H7 (cell line): ENCODE results near the gene RAB37. TPM values are rescaled to one million over a fixed set of nuclear protein-coding genes. Genes with fewer than 3 reads are reported as not detected.
A peak's percentile ranks its signal among the peaks of the same experiment; 100 is the strongest.

ENCODE experiments used
- DNase-seq: peaks from one replicate; pipeline ENCODE4 v3.0.0; 2012
- H3K27me3 ChIP-seq: 2 replicates; pipeline ENCODE4 v1.6.0; 2011; ENCODE audit warnings: mild to moderate bottlenecking, low read length; ENCODE audit not compliant: control insufficient read depth, insufficient read depth
- H3K36me3 ChIP-seq: replicated peaks from 2 replicates; pipeline ENCODE4 v1.5.1; 2011; ENCODE audit warnings: low read length; ENCODE audit not compliant: control insufficient read depth, insufficient read depth
- H3K4me3 ChIP-seq: 2 replicates; pipeline ENCODE4 v1.5.1; 2011; ENCODE audit warnings: low read depth, mild to moderate bottlenecking, control low read depth, low read length, moderate library complexity; ENCODE audit not compliant: insufficient read depth
- total RNA-seq: library from RNA; depleted of rRNA; stranded (reverse); fragments of >200 nt; shearing (Covaris generic); gene quantifications from 2 replicates; pipeline ENCODE4 v1.2.3, GENCODE V29; 2014

RAB37 gene
- total RNA-seq, 1 experiment from 2014 or later, result 2.5 TPM

GRCh38 chr17:74769266-74769855, 32.3 kb downstream of the RAB37 start:
- no peaks in the 10 kb centered on the region for H3K27me3 ChIP-seq
- no peak overlapping the region for H3K4me3 ChIP-seq
- DNase-seq, result no peak
- peaks cover 29% of the 10 kb centered on the region for H3K36me3 ChIP-seq

GRCh38 chr17:74769856-74770497, 32.9 kb downstream of the RAB37 start:
- DNase-seq, result no peak
- Histone ChIP-seq H3K36me3 (peaks cover 29% of the 10 kb centered on the region), H3K4me3 (no peak overlapping the region), H3K27me3 (no peaks in the 10 kb centered on the region)

DNA sequence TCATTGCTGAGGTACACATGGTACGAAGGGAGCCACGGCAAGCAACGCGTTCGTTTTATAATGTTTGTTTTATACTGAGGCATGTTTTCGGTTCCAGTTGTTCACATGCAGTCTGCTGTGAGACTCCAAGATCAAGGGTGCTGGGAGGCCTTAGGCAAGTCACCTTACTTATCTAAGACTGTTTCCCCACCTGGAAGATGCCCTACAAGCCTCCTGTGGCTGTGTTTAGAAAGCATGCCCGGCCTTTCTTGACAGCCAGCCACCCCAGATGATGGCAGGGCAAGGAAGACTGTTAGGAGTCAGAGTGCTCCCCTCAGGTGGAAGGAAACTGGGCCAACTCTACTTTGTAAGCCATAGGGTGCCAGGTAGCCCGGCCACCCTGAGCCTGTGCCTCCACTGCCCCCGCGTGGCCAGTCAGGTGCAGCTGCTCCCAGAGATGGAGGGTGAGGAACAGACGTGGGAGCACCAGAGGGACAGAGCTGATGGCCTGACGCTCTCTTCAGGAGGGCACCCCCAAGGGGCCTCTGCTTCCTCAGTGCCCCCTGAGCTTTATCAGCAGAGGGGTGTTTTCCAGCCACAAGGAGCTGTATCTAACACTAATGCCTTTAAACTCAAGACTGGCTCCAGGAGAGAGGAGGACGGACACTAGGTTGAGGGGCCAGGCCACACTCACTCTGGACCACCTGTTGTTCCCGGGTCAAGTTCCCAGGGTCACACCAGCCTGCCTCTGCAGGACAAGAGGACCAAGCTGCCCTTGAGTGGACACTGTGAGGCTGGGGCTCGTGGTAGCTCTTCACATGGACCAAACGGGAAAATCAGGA, 33.7 kb downstream of the RAB37 start:
- H3K4me3 ChIP-seq, result no peak overlapping the region
- peak; percentile 95 for DNase-seq
- H3K36me3 ChIP-seq, result peaks cover 29% of the 10 kb centered on the region
- no peaks in the 10 kb centered on the region for H3K27me3 ChIP-seq

- Histone ChIP-seq H3K36me3 (peaks cover 29% of the 10 kb centered on the region), H3K4me3 (no peak overlapping the region), H3K27me3 (no peaks in the 10 kb centered on the region)
- no peak for DNase-seq
Measured at GRCh38 chr17:74771319-74771914, 34.4 kb downstream of the RAB37 start.

GRCh38 chr17:74772053-74772452, 35.0 kb downstream of the RAB37 start:
- Histone ChIP-seq H3K27me3 (no peaks in the 10 kb centered on the region), H3K4me3 (no peak overlapping the region), H3K36me3 (peaks cover 29% of the 10 kb centered on the region)
- no peak for DNase-seq

DNA sequence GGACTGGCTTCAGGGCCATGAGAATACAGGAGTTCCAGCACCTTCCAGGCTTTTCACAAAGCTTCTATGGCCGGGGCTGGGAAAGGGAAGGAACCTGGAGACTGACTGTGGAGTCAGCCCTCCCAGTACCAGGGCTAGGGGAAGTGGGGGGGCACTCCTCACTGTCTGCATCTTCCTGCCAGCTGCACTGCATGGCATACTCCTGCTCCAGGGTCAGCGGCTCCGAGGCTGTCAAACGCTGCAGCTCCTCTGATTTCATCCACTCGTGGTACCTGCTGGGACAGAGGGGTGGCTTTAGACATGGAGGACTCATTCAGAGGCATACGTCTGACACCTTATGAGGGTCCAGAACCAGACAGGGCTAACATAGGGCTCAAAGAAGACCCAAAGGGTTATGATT, 36.4 kb downstream of the RAB37 start:
- no peak for DNase-seq
- peaks cover 30% of the 10 kb centered on the region for H3K36me3 ChIP-seq
- H3K4me3 ChIP-seq, result no peak overlapping the region
- H3K27me3 ChIP-seq, result no peaks in the 10 kb centered on the region

- peaks cover 30% of the 10 kb centered on the region for H3K36me3 ChIP-seq
- no peak for DNase-seq
- no peak overlapping the region for H3K4me3 ChIP-seq
- H3K27me3 ChIP-seq, result no peaks in the 10 kb centered on the region
Measured at GRCh38 chr17:74773871-74774286, 36.8 kb downstream of the RAB37 start.

DNA sequence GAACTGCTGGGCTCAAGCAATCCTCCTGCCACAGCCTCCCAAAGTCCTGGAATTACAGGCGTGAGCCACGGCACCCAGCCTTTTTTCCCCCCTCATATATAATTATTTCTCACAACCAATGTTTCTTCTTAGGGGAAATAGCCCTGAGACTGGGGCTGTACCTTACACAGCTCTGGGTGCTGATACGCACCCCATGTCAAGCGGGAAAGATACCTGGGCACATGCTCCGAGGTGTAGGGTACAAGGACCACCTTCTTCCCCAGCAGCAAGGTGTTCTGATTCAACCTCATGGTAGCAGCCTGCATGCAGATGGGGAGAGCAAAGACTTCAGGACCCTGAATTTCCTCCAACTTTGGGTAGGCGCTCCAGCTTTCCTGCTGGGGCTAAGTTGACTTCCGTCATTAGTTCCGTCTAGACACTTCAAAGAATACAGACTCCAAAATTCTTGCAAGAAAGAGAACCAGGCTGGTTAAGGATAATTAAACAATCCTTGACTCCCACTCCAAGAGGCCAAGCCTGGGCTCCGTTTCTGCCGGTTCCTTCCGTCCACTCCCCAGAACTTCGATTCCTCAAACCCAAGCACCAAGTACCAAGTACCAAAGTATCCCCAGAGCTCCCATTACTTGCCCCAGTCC, 38.5 kb downstream of the RAB37 start:
- Histone ChIP-seq H3K27me3 (no peaks in the 10 kb centered on the region), H3K36me3 (peaks cover 30% of the 10 kb centered on the region), H3K4me3 (peak overlapping the region; percentile 51)
- DNase-seq, result no peak

- Histone ChIP-seq H3K27me3 (no peaks in the 10 kb centered on the region), H3K36me3 (peaks cover 26% of the 10 kb centered on the region), H3K4me3 (peak within 1 kb of the TSS; percentile 51)
- peak; percentile 100 for DNase-seq
Measured at GRCh38 chr17:74776044-74776962, 39.2 kb downstream of the RAB37 start, which contains the start of gene NAT9. Gene NAT9 (minus strand): TSS chr17:74776345. CDS start chr17:74775698, 647 bp downstream.

- no peak for DNase-seq
- H3K27me3 ChIP-seq, result no peaks in the 10 kb centered on the region
- H3K4me3 ChIP-seq, result peak overlapping the region; percentile 51
- peaks cover 20% of the 10 kb centered on the region for H3K36me3 ChIP-seq
Measured at GRCh38 chr17:74776990-74777389, 39.9 kb downstream of the RAB37 start.

GRCh38 chr17:74777901-74778515, 41.0 kb downstream of the RAB37 start:
- Histone ChIP-seq H3K36me3 (peaks cover 12% of the 10 kb centered on the region), H3K27me3 (no peaks in the 10 kb centered on the region), H3K4me3 (no peak overlapping the region)
- DNase-seq, result no peak

GRCh38 chr17:74778960-74779359, 41.9 kb downstream of the RAB37 start:
- Histone ChIP-seq H3K27me3 (no peaks in the 10 kb centered on the region), H3K4me3 (no peak overlapping the region), H3K36me3 (peaks cover 3% of the 10 kb centered on the region)
- DNase-seq, result no peak

DNA sequence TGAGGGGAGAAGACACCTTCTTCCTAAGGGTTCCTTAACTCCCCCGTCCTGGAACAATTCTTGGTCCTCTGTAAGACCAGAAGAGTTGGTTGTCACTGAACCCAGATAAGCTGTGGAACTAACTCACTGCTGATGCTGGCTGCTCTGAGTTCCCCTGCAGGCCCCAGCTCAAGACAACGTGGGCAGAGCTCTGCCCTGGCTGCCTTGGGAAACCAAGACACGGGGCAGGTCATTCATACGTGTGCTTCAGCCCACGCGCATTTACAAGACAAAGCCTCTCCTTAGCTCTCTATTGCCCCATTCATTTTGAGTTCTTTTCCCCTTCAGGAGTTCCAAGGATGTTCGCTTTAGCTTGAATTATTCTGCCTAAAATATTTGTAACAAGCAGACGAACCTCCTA, 42.4 kb downstream of the RAB37 start:
- H3K27me3 ChIP-seq, result no peaks in the 10 kb centered on the region
- DNase-seq, result no peak
- peaks cover 3% of the 10 kb centered on the region for H3K36me3 ChIP-seq
- no peak overlapping the region for H3K4me3 ChIP-seq
